Dendritic cell treated with granulocyte-macrophage colony-stimulating factor and Interleukin-4, amounts not matched to agents 40 ng/mL and 50 ng/mL, for 4 days (primary cell): ENCODE measurements around the gene CCNI2.

ENCODE experiments used
- H3K27ac Mint-ChIP-seq: one replicate; pipeline ENCODE4 v1.8.0; 2022; ENCODE audit warnings: mild to moderate bottlenecking, mixed read lengths
- H3K27me3 Mint-ChIP-seq: one replicate; pipeline ENCODE4 v1.8.0; 2022; ENCODE audit warnings: mild to moderate bottlenecking, mixed read lengths
- H3K36me3 Mint-ChIP-seq: one replicate; pipeline ENCODE4 v1.8.0; 2022; ENCODE audit warnings: low read depth, mixed read lengths
- H3K4me1 Mint-ChIP-seq: one replicate; pipeline ENCODE4 v1.8.0; 2022; ENCODE audit warnings: low read depth, mixed read lengths
- H3K4me3 Mint-ChIP-seq: one replicate; pipeline ENCODE4 v1.8.0; 2022; ENCODE audit warnings: mild to moderate bottlenecking, moderate library complexity, mixed read lengths
- H3K9me3 Mint-ChIP-seq: one replicate; pipeline ENCODE4 v1.8.0; 2022; ENCODE audit warnings: mixed read lengths
- intact Hi-C: fragments of 100-400 bp; cut with micrococcal nuclease; formaldehyde crosslinking; loops from one replicate; pipeline ENCODE4 v1.15.0; 2022

The CCNI2 gene

DNA sequence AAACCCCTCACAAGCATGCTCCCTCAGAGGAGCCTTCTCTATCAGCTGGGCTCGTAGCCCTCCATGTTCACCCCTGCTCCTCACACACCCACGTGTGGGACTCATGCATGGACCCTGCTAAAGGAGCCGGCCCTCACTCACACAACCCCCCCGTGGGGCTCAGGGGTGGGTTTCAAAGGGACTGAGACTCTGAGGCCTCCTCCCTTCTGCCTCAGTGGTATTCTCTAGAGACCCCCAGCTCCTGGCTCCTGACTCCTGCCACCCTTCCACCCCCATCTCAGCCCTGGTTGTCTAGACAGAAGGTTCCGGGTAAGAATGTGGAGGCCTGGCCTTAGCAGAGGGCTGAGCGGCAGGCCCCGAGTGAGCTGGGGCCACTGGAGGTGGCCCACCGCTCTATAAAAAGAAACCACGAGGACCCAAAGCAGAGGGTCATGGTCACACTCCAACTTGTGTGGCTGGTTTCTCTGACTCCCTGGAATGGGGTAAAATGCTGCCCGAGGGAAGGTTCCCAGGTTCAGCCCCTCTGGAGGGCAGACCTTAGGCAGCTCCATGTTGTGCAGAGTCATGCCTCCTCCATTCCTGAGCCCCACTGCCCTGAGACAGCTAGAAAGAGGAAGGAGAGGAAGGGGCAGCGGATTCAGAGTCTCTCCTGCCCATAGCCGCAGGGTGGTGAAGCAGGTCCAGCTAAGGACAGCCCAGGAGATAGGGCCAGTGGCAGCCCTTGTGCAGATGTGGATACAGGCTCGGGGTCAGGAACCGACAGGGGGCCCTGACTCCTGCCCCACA lies 19.0 kb downstream of the CCNI2 start:
- intact Hi-C loops, result no loop called here
- Mint-ChIP-seq H3K36me3 (peaks cover 35% of the 10 kb centered on the region), H3K9me3 (no peaks in the 10 kb centered on the region), H3K4me1 (peaks cover 72% of the 10 kb centered on the region), H3K27ac (peak overlapping the region; percentile 4), H3K4me3 (no peak overlapping the region), H3K27me3 (peaks cover 15% of the 10 kb centered on the region)

DNA sequence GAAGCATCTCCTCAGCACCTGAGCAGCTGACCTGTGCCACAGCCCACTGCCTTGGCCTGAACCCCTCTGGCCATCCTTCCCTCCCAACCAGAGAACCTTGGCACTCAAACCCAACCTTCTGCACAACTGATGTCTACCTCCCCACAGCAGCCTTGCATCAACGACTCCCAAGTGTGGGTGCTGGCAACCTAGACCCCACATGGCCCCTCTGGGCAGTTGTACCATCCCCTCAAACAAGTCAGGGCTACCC lies 19.5 kb downstream of the CCNI2 start:
- no peaks in the 10 kb centered on the region for H3K9me3 Mint-ChIP-seq
- H3K4me3 Mint-ChIP-seq, result no peak overlapping the region
- H3K27me3 Mint-ChIP-seq, result peaks cover 16% of the 10 kb centered on the region
- intact Hi-C loops, result no loop called here
- peaks cover 67% of the 10 kb centered on the region for H3K4me1 Mint-ChIP-seq
- peak overlapping the region; percentile 4 for H3K27ac Mint-ChIP-seq
- peaks cover 30% of the 10 kb centered on the region for H3K36me3 Mint-ChIP-seq

GRCh38 chr5:132767150-132767549 lies 19.9 kb downstream of the CCNI2 start:
- Mint-ChIP-seq H3K4me1 (peaks cover 62% of the 10 kb centered on the region), H3K36me3 (peaks cover 25% of the 10 kb centered on the region), H3K4me3 (no peak overlapping the region), H3K27ac (peak overlapping the region; percentile 4), H3K27me3 (peaks cover 16% of the 10 kb centered on the region), H3K9me3 (no peaks in the 10 kb centered on the region)
- intact Hi-C loops, result no loop called here

DNA sequence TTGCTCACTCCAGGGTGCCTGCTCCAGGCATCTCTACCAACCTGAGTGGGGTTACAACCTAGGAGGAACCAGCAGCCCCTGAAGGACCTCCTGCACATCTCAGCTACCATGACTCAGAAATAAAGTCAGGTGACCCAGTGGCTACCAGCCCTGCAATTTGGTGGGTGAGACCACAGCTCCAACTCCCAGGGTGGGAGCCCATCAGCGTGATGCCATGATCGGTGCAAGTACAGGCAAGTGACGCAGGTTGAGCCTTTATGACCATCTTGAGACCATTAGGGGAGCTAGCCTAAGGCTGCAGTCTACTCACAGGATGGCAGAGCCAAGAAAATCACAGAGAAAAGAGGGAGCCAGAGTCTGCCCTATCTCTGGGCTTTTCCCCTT lies 21.3 kb downstream of the CCNI2 start:
- Mint-ChIP-seq H3K4me3 (no peak overlapping the region), H3K27me3 (peaks cover 21% of the 10 kb centered on the region), H3K36me3 (peaks cover 18% of the 10 kb centered on the region), H3K27ac (no peak overlapping the region), H3K9me3 (no peaks in the 10 kb centered on the region), H3K4me1 (peaks cover 49% of the 10 kb centered on the region)
- intact Hi-C loops, result no loop called here

- H3K4me3 Mint-ChIP-seq, result no peak overlapping the region
- no peaks in the 10 kb centered on the region for H3K36me3 Mint-ChIP-seq
Measured at GRCh38 chr5:132770476-132771159, 23.4 kb downstream of the CCNI2 start.

GRCh38 chr5:132771503-132771998 lies 24.3 kb downstream of the CCNI2 start:
- H3K27me3 Mint-ChIP-seq, result peaks cover 46% of the 10 kb centered on the region
- H3K4me3 Mint-ChIP-seq, result no peak overlapping the region
- no peaks in the 10 kb centered on the region for H3K9me3 Mint-ChIP-seq
- intact Hi-C loops, result no loop called here
- no peaks in the 10 kb centered on the region for H3K36me3 Mint-ChIP-seq
- H3K4me1 Mint-ChIP-seq, result peaks cover 42% of the 10 kb centered on the region
- no peak overlapping the region for H3K27ac Mint-ChIP-seq

More at GRCh38 chr5:132770476-132771159, 23.4 kb downstream of the CCNI2 start:
- Mint-ChIP-seq H3K27ac (no peak overlapping the region), H3K4me1 (peaks cover 47% of the 10 kb centered on the region), H3K27me3 (peaks cover 41% of the 10 kb centered on the region), H3K9me3 (no peaks in the 10 kb centered on the region)
- intact Hi-C loops, result no loop called here

GRCh38 chr5:132772291-132773070 lies 25.3 kb downstream of the CCNI2 start:
- Mint-ChIP-seq H3K27ac (no peak overlapping the region), H3K27me3 (peaks cover 38% of the 10 kb centered on the region), H3K4me3 (no peak overlapping the region)

DNA sequence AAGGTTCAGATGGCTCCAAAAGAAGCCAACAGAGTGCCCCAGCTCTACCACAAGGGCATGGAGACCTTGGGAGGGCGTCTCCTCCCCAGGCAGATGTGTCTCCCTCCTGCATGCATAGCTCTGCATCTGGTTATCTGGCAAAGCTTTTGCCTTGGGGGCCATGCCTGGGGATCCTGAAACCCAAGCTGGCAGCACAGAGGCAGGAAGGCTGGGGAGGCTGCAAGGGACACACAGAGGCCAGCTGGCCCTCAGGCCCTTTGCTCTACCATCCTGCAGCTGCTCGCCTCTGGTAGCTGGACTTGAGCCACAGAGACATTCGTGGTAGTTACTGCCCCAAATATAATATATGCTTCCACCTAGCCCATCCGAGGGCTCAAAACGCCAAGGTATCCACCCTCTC lies 25.9 kb downstream of the CCNI2 start:
- intact Hi-C loops, result no loop called here
- peaks cover 43% of the 10 kb centered on the region for H3K27me3 Mint-ChIP-seq
- H3K4me3 Mint-ChIP-seq, result no peak overlapping the region
- H3K36me3 Mint-ChIP-seq, result no peaks in the 10 kb centered on the region
- no peaks in the 10 kb centered on the region for H3K9me3 Mint-ChIP-seq
- no peak overlapping the region for H3K27ac Mint-ChIP-seq
- H3K4me1 Mint-ChIP-seq, result peaks cover 31% of the 10 kb centered on the region

More at GRCh38 chr5:132772291-132773070, 25.3 kb downstream of the CCNI2 start:
- no peaks in the 10 kb centered on the region for H3K36me3 Mint-ChIP-seq
- peaks cover 33% of the 10 kb centered on the region for H3K4me1 Mint-ChIP-seq
- intact Hi-C loops, result no loop called here
- no peaks in the 10 kb centered on the region for H3K9me3 Mint-ChIP-seq

GRCh38 chr5:132773601-132774355 lies 26.6 kb downstream of the CCNI2 start:
- no peak overlapping the region for H3K27ac Mint-ChIP-seq
- H3K9me3 Mint-ChIP-seq, result no peaks in the 10 kb centered on the region
- peaks cover 43% of the 10 kb centered on the region for H3K27me3 Mint-ChIP-seq
- peaks cover 28% of the 10 kb centered on the region for H3K4me1 Mint-ChIP-seq
- H3K36me3 Mint-ChIP-seq, result no peaks in the 10 kb centered on the region
- H3K4me3 Mint-ChIP-seq, result no peak overlapping the region
- intact Hi-C loops, result no loop called here

- Mint-ChIP-seq H3K4me1 (peaks cover 28% of the 10 kb centered on the region), H3K9me3 (no peaks in the 10 kb centered on the region), H3K27me3 (peaks cover 49% of the 10 kb centered on the region), H3K4me3 (no peak overlapping the region), H3K36me3 (no peaks in the 10 kb centered on the region), H3K27ac (no peak overlapping the region)
- intact Hi-C loops, result no loop called here
Measured at GRCh38 chr5:132774406-132774805, 27.2 kb downstream of the CCNI2 start.

DNA sequence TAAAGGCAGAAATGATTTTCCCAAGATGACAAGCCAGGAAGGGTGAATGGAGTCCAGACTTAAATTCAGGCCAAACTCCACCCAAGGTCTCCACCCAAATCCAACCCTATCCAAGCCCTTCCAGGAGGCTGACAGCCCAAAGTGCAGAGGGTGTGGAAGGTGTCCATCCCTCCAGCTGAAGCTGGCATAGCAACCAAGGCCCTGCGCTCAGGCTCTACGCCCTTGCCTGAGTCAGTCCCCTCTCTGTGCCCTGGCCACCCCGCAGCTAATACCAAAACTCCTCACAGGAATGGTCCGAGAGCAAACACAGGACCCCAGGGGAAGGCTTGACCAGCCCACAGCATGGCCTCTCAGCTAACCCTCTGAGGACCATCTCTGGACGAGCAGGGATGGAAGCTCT lies 27.7 kb downstream of the CCNI2 start:
- no peaks in the 10 kb centered on the region for H3K9me3 Mint-ChIP-seq

GRCh38 chr5:132775476-132775961 lies 28.3 kb downstream of the CCNI2 start:
- Mint-ChIP-seq H3K27ac (no peak overlapping the region), H3K4me3 (no peak overlapping the region)

More for the DNA sequence above, 27.7 kb downstream of the CCNI2 start:
- Mint-ChIP-seq H3K4me1 (peaks cover 28% of the 10 kb centered on the region), H3K27me3 (peaks cover 53% of the 10 kb centered on the region), H3K27ac (no peak overlapping the region), H3K36me3 (no peaks in the 10 kb centered on the region), H3K4me3 (no peak overlapping the region)
- intact Hi-C loops, result loop anchor here (5.0 kb wide), 1 partner anchor 37 kb away; the partner anchor contains the start of gene SOWAHA

More at GRCh38 chr5:132775476-132775961, 28.3 kb downstream of the CCNI2 start:
- H3K36me3 Mint-ChIP-seq, result no peaks in the 10 kb centered on the region
- peaks cover 28% of the 10 kb centered on the region for H3K4me1 Mint-ChIP-seq
- peaks cover 55% of the 10 kb centered on the region for H3K27me3 Mint-ChIP-seq
- intact Hi-C loops, result loop anchor here (5.0 kb wide), 1 partner anchor 37 kb away; the partner anchor contains the start of gene SOWAHA
- H3K9me3 Mint-ChIP-seq, result no peaks in the 10 kb centered on the region
